Measurements from ENCODE around the gene MACROD1. TPM values are rescaled to one million over a fixed set of nuclear protein-coding genes. Genes with fewer than 3 reads are reported as not detected.

The MACROD1 gene, protein sequence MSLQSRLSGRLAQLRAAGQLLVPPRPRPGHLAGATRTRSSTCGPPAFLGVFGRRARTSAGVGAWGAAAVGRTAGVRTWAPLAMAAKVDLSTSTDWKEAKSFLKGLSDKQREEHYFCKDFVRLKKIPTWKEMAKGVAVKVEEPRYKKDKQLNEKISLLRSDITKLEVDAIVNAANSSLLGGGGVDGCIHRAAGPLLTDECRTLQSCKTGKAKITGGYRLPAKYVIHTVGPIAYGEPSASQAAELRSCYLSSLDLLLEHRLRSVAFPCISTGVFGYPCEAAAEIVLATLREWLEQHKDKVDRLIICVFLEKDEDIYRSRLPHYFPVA
- 1 to 10 TPM in 2 of 3 donors, under 1 TPM in 1; 0.73 to 3.3 (median 1.8) TPM for total RNA-seq
- total RNA-seq (2013): 5.0 TPM

DNA sequence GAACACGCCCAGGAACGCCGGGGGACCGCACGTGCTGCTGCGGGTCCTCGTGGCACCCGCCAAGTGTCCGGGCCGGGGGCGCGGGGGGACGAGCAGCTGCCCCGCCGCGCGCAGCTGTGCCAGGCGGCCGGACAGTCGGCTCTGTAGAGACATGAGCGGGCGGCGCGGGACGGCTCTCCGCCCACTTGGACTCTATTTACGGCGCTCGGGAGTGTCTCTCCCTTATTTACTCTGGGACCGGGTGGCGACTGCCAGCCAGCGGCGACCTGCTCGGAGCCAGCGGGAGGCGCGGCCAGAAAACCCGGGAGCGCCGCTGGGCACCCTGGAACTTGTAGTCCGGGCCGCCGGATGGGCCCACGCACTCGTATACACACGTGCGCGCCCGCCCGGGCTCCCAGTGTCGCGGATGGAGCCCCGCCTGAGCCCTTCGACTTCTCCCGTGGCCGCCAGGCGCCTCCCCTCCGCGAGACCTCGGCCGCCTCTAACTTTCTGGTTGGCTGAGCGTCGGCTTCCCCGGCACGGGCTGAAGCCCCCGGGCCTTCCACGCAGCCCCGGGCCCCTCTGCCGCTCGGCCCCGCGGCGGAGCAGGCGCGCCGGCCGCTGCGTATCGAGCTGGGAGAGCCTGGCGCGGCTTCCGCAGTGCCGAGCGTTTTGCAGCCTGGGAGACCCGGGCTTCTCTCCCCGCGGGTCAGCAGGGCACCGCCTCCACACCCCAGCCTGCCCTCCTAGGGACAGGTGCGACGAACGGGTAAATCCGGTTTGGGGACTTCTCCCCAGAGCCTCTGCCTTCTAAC is at the start of gene MACROD1:
MACROD1 (minus strand) TSS at position 272 of the 794 bp plus-strand sequence; CDS start at position 153, 119 bp downstream.
- Histone ChIP-seq H3K27ac (ENCODE audit: low read length) (no peak within 1 kb of the TSS), H3K9me3 (ENCODE audit: control insufficient read depth, insufficient read depth, low read length) (no peaks in the 10 kb centered on the region), H3K27me3 (ENCODE audit: control insufficient read depth, insufficient read depth, low read length) (no peaks in the 10 kb centered on the region), H3K4me3 (ENCODE audit: low read length) (peak within 1 kb of the TSS; percentile 63), H3K36me3 (ENCODE audit: control insufficient read depth, insufficient read depth, low read length) (no peaks in the 10 kb centered on the region), H3K4me1 (ENCODE audit: control insufficient read depth, insufficient read depth, low read length) (peaks cover 15% of the 10 kb centered on the region)
- ATAC-seq (peak; percentile 85 to 96 (median 95)), DNase-seq (peak; percentile 50 to 86)
- Mint-ChIP-seq H3K9me3 (no peaks in the 10 kb centered on the region), H3K36me3 (no peaks in the 10 kb centered on the region), H3K4me1 (peaks cover 0 to 7% of the 10 kb centered on the region in 2 donors), H3K4me3 (peak within 1 kb of the TSS; percentile 92), H3K27ac (peak within 1 kb of the TSS in 1 of 2 donors; percentile 58), H3K27me3 (ENCODE audit: low read depth in 2 of 2) (no peaks in the 10 kb centered on the region)
- intact Hi-C loops (cut with micrococcal nuclease): no loop called here
- whole genome bisulfite sequencing (ENCODE audit: insufficient coverage): under 1% methylated on average over 92 of the region's 92 CpGs
- TF ChIP-seq, protein P1, sequence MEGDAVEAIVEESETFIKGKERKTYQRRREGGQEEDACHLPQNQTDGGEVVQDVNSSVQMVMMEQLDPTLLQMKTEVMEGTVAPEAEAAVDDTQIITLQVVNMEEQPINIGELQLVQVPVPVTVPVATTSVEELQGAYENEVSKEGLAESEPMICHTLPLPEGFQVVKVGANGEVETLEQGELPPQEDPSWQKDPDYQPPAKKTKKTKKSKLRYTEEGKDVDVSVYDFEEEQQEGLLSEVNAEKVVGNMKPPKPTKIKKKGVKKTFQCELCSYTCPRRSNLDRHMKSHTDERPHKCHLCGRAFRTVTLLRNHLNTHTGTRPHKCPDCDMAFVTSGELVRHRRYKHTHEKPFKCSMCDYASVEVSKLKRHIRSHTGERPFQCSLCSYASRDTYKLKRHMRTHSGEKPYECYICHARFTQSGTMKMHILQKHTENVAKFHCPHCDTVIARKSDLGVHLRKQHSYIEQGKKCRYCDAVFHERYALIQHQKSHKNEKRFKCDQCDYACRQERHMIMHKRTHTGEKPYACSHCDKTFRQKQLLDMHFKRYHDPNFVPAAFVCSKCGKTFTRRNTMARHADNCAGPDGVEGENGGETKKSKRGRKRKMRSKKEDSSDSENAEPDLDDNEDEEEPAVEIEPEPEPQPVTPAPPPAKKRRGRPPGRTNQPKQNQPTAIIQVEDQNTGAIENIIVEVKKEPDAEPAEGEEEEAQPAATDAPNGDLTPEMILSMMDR (IDR thresholded peaks at IDR 0.05): no peak

DNA sequence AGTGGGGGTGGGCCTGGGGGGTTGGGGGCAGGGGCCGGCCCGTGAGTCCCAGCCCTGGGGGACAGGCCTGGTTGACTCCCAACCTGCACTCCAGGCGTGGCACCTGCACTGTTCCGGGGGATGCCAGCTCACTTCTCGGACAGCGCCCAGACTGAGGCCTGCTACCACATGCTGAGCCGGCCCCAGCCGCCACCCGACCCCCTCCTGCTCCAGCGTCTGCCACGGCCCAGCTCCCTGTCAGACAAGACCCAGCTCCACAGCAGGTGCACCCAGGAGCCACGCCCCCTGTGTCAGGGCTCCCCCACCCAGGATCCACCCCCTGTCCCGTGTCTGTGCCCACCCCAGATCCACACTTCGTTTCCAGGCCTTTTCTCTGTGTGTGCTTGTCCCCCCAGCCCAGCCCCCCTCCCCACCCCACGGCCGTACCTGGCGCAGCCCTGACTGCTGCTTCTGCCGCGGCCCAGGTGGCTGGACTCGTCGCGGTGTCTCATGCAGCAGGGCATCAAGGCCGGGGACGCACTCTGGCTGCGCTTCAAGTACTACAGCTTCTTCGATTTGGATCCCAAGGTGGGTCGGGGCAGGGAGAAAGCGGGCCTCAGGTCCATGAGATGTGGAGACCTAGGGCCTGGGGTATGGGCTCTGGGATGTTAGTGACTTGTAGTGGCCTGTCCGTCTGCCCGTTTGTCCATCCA is 45.4 kb upstream of the MACROD1 start:
- intact Hi-C loops (cut with micrococcal nuclease): no loop called here
- peaks cover 27% of the 10 kb centered on the region for H3K4me1 ChIP-seq (ENCODE audit: control insufficient read depth, insufficient read depth, low read length)
- H3K4me3 Mint-ChIP-seq: no peak overlapping the region
- H3K27me3 ChIP-seq (ENCODE audit: control insufficient read depth, insufficient read depth, low read length): no peaks in the 10 kb centered on the region
- H3K4me1 Mint-ChIP-seq: peaks cover 23 to 46% of the 10 kb centered on the region in 2 donors
- H3K36me3 ChIP-seq (ENCODE audit: control insufficient read depth, insufficient read depth, low read length): peaks cover 47% of the 10 kb centered on the region
- DNase-seq: no peak
- no peak overlapping the region for H3K4me3 ChIP-seq (ENCODE audit: low read length)
- peak overlapping the region in 1 of 2 donors; percentile 58 for H3K27ac Mint-ChIP-seq
- TF ChIP-seq, protein P1 (IDR thresholded peaks at IDR 0.05): no peak
- H3K36me3 Mint-ChIP-seq: peaks cover 8% of the 10 kb centered on the region
- no peak overlapping the region for H3K27ac ChIP-seq (ENCODE audit: low read length)
- H3K27me3 Mint-ChIP-seq (ENCODE audit: low read depth in 2 of 2): no peaks in the 10 kb centered on the region
- WGBS (ENCODE audit: insufficient coverage): 94% methylated on average over 28 of the region's 30 CpGs
- no peaks in the 10 kb centered on the region for H3K9me3 ChIP-seq (ENCODE audit: control insufficient read depth, insufficient read depth, low read length)
- ATAC-seq: no peak
- H3K9me3 Mint-ChIP-seq: no peaks in the 10 kb centered on the region

DNA sequence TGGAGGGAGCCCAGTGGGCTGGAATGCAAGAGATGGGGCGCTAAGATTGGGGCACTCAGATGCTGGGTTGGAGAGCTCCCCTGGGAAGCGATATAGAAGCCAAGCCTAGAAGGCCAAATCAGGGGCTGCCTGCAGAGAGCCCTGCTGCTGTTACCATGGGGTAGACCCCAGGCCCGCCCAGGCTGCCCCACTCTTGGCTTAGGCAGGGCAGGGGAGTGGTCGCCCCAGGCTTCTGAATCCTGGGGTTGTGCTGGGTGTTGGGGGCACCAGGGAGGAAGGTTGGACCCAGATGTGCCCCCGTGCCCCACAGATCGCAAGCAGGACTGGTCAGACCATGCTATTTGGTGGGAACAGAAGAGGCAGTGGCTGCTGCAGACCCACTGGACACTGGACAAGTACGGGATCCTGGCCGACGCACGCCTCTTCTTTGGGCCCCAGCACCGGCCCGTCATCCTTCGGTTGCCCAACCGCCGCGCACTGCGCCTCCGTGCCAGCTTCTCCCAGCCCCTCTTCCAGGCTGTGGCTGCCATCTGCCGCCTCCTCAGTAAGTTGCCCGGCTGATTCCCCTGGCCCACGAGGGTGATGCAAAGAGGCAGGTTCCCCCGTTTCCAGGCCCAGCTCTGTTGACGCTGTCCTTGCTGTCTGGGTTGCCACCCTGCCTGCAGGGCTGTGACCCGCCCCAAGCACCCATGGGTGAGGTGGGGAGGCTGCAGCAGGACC is 44.5 kb upstream of the MACROD1 start:
- no peaks in the 10 kb centered on the region for H3K27me3 ChIP-seq (ENCODE audit: control insufficient read depth, insufficient read depth, low read length)
- no peak overlapping the region for H3K4me3 Mint-ChIP-seq
- H3K27ac ChIP-seq (ENCODE audit: low read length): no peak overlapping the region
- no peak overlapping the region for H3K4me3 ChIP-seq (ENCODE audit: low read length)
- H3K9me3 ChIP-seq (ENCODE audit: control insufficient read depth, insufficient read depth, low read length): no peaks in the 10 kb centered on the region
- no peak for DNase-seq
- H3K4me1 ChIP-seq (ENCODE audit: control insufficient read depth, insufficient read depth, low read length): peaks cover 35% of the 10 kb centered on the region
- no peak for ATAC-seq
- peaks cover 47% of the 10 kb centered on the region for H3K36me3 ChIP-seq (ENCODE audit: control insufficient read depth, insufficient read depth, low read length)
- intact Hi-C loops (cut with micrococcal nuclease): no loop called here
- peaks cover 30 to 55% of the 10 kb centered on the region in 2 donors for H3K4me1 Mint-ChIP-seq
- H3K9me3 Mint-ChIP-seq: no peaks in the 10 kb centered on the region
- H3K27ac Mint-ChIP-seq: peak overlapping the region; percentile 88 to 96
- peaks cover 8% of the 10 kb centered on the region for H3K36me3 Mint-ChIP-seq
- WGBS (ENCODE audit: insufficient coverage): 96% methylated on average over 24 of the region's 24 CpGs
- no peaks in the 10 kb centered on the region for H3K27me3 Mint-ChIP-seq (ENCODE audit: low read depth in 2 of 2)
- TF ChIP-seq, protein P1 (IDR thresholded peaks at IDR 0.05): no peak
